AG09309 (cell line): Measurements from ENCODE around the gene FBXW10B.
"Not testable (repeated sequence)": the region's sequence is repeated elsewhere in the genome, so short reads cannot be mapped to it uniquely, and the experiment has no call there.

Source experiments
- DNase-seq: peaks from one replicate; pipeline ENCODE4 v3.0.0-alpha.2; 2010; ENCODE audit warnings: low read depth
- H3K4me3 ChIP-seq: 2 replicates; pipeline ENCODE4 v1.5.1; 2011; ENCODE audit warnings: mild to moderate bottlenecking, low read depth, low read length, moderate library complexity; ENCODE audit not compliant: control insufficient read depth

Gene FBXW10B

DNA sequence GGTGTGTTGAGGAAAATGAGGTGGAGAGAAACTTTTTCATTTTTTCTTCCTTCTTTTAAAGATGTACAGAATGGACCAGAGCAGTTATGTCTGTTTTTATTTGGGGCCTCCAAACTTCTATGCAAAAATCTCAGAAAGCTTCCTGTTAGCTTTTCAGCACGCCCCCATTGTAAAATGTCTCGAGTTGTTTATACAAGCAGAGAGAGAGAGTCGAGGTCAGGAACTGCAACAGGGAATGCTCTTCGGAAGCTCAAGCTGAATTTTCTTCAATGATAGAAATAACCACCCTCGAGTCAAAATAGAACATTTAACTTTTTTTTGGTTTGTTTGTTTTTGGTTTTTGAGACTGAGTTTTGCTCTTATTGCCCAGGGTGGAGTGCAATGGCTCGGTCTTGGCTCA is 3.7 kb downstream of the FBXW10B start:
- not testable (repeated sequence) for DNase-seq, H3K4me3 ChIP-seq

- not testable (repeated sequence) for DNase-seq
Observed at GRCh38 chr17:15613111-15613510, 6.4 kb downstream of the FBXW10B start.

DNA sequence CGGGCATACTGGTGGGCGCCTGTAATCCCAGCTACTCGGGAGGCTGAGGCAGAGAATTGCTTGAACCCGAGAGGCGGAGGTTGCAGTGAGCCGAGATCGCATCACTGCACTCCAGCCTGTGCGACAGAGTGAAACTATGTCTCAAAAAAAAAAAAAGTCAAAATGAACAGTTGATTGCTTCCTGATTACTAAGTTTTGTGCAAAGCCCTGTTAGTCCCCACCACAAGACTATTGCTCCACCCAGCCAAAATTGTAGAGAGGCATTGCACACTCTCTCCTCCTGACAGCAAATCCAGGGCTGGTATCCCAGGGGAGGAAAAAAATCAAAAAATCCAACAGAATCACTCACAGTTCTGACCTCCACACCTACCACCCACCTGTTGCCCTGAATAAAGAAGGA is 26.5 kb downstream of the FBXW10B start:
- not testable (repeated sequence) for DNase-seq, H3K4me3 ChIP-seq

More at GRCh38 chr17:15613111-15613510, 6.4 kb downstream of the FBXW10B start:
- H3K4me3 ChIP-seq = not testable (repeated sequence)

- DNase-seq, H3K4me3 ChIP-seq: not testable (repeated sequence)
Observed at GRCh38 chr17:15591986-15592385, 27.5 kb downstream of the FBXW10B start.

DNA sequence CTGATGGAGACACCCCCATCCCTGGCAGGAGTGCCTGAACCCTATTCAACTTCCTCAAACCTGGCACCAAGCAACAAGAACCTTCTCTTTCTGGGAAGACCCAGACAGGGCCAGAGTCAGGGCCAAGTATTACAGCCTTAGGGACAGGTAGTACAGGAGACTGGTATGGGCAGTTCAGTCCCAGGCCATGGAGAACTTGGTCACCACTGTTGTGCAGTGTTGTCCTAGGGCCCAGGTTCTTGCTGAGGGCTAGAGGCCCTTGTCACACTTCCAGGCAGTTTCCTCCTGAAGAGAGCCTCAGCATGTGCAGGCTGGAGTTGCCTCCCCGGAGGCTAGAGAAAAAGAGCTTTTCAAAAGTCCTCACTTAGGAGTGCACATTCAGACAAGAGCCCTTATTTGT is 28.7 kb downstream of the FBXW10B start:
- DNase-seq = not testable (repeated sequence)

DNA sequence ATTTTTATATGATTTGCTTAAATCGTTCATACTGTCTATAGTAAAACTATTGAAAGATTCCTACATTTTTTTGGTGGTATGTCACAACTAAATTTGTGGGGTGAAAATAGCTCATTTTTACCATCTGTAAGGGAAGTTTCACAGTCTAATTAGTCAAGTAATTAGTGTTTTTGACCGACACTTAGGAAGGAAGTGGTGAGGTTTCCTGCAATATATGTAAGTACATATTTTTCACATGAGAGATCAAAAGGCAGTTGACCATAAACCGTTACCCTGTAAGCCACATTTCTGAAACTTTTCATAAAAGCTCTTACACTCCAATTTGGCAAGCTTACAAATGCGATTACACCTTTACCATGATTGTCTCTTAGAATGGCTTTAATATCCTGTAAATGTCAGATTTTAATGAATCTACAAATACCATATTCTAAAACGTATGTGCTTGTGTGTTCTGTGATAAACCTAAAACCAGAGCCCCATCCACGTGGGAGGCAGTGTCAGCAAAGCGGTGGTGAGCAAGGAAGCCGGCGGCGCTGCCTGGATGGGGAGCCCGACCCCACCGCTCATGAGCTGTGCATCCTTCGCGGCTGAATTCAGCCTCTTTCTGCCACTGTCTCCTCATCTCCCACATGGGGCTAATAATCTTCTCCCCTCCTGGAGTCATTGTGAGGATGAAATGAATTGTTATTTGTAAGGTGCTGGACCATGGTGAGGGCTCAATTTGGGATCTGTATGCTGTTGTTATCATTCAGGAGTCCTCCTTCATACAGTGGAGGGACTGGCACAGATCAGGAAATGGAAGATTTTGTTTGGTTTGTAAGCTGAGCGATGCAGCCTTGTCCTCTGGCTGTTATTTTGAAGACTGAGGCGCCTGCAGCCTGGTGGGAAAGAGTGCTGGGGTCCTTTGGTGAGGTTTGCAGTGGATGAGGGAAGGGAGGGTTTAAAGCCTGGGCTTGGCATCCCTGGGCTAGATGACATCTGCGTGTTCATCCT is 29.7 kb downstream of the FBXW10B start:
- not testable (repeated sequence) for H3K4me3 ChIP-seq, DNase-seq

More for the DNA sequence above, 28.7 kb downstream of the FBXW10B start:
- H3K4me3 ChIP-seq = not testable (repeated sequence)

DNA sequence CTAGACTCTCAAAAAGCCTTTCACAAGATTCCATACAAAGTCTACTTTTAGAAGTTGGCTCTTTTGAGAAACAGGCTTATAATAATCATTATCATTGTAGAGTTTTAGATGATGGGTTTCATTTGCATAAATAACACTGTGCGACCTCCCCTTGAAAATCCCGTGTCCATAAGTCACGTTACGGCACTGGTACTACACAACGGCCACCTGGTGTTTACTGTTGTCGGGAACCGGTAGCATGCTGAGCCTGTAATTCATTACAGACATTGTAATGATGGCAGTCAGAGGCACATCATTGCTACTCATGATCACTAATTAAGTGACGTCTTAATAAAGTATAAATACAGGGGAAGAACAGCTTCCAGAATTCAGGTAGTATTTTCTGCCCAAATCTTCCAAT is 31.5 kb downstream of the FBXW10B start:
- not testable (repeated sequence) for H3K4me3 ChIP-seq, DNase-seq

DNA sequence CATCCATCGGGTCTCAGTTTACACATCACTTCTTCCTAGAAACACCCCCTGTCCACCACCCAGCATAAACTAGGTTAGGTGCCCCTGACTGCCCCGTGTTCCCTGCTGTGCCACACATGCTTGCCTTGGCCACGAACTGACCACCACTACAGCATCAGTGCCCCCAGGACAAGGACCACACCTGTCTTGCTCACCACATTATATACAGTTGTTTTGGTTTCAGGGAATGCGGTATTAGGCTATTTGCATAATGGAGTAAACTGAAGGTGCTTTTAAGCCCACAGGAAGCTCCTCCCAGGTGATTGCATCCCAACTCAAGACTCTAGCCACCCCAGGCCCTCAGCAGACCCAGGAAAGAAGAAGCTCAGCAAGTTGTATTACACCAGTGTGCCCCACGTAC is 36.2 kb downstream of the FBXW10B start:
- not testable (repeated sequence) for DNase-seq, H3K4me3 ChIP-seq

GRCh38 chr17:15581462-15581861 is 38.0 kb downstream of the FBXW10B start:
- DNase-seq, H3K4me3 ChIP-seq: not testable (repeated sequence)

DNA sequence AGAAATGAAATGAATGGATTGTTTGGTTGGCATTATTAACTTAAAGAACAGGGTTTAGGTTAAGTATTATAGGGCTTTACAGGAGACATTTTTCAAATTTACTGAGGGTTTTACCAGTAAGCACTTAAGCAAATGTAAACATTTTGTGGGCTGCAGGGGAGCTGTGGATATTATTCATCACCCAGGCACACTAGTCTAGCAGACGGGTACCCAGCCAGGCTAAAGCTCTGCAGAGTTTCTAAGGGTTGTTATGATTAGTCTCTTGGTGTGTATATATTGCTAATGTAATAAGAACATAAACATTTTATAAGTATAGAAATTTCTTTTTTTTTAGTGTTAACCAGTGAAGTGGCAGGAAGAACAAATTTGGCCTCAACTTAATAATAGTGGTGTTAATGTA is 42.7 kb downstream of the FBXW10B start:
- DNase-seq, H3K4me3 ChIP-seq: not testable (repeated sequence)

- not testable (repeated sequence) for DNase-seq, H3K4me3 ChIP-seq
Observed at GRCh38 chr17:15574660-15575059, 44.8 kb downstream of the FBXW10B start.

DNA sequence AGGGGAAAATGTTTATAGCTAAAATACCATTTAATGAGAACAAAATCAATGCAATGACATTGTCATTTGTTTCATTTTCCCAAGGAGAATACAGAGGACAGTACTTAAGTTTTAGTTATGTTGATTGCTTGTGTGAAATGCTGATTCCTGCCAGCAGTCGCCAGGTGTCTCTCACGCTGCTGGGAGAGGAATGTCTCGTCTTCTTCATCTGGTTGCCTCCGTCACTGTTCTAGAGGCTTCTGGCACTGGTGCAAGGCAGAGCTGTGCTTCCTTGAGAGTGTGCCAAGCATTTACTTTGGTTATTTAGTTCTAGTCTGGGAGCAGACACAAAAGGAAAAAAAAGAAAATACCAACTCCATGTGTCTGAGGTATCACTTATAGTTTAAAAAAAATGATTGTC is 45.6 kb downstream of the FBXW10B start:
- DNase-seq, H3K4me3 ChIP-seq: not testable (repeated sequence)
